Stimulated activated CD8-positive, alpha-beta memory T cell treated with anti-CD3 and anti-CD28 coated beads, Interleukin-7, amount 100 ng/mL, for 1 hour (primary cell): Measurements from ENCODE around the gene SAFB2.
"Not testable (repeated sequence)": the region's sequence is repeated elsewhere in the genome, so short reads cannot be mapped to it uniquely, and the experiment has no call there.

Source experiments
- DNase-seq, 2 donors: peaks; one replicate each; pipeline ENCODE4 v3.0.0-alpha.2; 2020; ENCODE audit warnings: low read depth in 2 of 2

SAFB2 gene

DNA sequence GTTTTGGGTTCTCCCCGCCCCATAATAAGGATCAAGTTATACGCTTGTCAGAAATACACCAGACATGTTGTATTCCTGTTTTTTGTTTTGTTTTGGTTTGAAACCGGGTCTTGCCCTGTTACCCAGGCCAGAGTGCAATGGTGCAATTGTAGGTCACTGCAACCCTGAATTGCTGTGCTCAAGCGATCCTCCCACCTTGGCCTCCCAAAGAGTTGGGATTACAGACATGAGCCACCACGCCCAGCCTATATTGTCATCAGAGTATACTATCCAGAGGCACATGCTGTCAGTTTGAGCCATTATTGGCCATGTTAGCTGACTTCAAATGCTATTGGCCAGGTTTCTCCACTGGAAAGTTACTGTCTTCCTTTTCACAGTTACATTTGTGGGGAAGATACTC, 10.1 kb upstream of the SAFB2 start:
- DNase-seq: no peak

DNA sequence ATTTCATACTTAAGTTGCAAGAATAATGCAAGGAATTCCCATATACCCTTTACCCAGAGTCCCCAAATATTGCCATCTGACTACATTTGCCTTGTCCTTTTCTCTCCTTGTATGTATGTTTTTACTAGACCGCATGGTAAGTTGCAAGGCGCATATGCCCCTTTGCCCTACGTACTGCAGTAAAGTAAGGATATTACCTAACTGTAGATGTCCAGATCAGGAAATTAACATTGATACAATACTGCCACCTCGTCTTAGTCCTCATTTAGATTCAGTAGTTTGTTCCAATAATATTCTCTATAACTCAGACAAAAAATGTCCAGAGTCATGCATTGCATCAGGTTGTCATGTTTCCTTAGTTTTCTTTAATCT, 9.7 kb upstream of the SAFB2 start:
- DNase-seq: no peak

DNA sequence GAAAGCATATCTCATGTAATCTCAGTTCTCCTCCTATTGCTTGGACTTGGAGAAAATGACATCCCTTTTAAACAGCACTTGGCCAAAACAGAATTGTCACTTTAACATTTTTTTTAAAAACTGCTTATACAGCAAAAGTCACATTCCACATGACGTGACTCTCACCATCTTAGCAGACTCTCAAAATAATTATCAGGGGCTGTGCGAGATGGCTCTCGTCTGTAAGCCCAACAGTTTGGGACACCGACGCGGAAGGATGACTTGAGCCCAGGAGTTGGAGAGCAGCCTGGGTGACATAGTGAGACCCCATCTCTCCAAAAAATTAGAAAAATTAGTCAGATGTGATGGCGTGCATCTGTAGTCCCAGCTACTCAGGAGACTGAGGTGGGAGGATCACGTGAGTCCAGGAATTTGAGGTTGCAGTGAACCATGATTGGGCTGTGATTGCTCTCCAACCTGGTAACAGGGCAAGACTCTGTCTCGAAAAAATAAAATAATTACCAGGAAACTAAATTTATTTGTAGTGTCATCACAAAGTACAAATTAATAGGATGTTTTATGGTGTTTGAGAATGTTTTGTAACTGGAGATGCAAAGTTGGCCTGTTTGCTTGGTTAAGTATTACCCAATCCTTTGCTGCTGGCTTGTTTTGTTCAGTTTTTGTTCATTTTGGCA, 9.1 kb upstream of the SAFB2 start:
- DNase-seq: no peak

DNA sequence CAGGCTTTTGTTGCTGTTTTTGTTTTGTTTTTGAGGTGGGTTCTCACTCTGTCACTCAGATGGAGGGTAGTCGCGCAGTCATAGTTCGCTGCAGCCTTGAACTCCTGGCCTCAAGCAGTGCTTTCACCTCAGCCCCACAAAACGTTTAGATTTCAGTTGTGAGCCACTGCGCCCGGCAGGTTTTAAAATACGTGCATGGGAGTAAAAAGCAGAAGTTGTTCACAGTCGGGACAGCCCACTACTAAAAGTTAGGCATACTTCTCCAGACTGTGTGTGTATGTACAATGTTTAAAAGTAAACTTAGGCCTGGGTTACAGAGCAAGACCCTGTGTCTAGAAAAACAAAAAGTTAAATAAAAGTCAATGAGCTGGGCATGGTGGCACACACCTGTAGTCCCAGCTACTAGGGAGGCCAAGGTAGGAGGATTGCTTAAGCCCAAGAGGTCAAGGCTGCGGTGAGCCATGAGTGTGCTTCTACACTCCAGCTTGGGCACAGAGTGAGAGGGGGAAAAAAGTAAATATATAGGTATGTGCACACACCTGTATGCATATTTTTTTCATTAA, 6.4 kb upstream of the SAFB2 start:
- no peak for DNase-seq

DNA sequence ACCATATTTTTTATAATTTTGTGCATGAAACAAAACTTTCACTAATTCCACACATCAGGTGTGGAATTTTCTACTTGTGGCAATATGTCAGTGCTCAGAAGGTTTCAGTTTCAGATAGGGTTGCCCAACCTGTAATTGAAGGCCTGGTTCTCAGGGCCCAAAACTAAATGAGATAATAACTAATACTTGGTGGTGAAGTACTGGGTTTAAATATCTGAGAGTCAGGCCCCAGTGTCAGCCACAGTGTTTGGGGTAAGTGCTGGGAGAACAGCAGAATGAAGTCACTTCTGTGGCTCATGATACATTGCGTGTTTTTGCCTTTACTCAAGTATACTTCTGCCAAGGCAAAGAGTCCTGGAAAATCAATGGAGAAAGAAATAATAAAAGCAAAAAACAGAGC, 5.9 kb upstream of the SAFB2 start:
- DNase-seq: no peak

DNA sequence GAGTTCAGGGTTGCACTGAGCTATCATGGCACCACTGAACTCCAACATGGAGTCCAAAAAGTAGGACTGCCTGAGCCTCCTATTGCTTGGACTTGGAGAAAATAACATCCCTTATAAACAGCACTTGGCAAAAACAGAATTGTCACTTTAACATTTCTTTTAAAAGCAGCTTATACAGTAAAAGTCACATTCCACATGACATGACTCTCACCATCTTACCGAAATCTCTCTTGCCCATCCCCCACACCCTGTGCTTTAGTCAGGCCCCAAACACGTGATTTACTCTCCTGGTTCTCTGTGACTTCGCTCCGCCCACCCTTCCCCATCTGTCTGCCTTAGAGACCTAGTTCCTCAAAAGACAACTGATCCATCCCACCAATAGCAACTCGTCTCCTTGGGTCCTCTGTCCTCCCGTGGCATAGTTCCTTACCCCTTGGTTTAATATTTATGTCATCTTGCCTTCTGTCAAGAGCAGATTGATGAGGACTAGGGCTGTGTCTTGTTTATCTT, 4.9 kb upstream of the SAFB2 start:
- no peak for DNase-seq

DNA sequence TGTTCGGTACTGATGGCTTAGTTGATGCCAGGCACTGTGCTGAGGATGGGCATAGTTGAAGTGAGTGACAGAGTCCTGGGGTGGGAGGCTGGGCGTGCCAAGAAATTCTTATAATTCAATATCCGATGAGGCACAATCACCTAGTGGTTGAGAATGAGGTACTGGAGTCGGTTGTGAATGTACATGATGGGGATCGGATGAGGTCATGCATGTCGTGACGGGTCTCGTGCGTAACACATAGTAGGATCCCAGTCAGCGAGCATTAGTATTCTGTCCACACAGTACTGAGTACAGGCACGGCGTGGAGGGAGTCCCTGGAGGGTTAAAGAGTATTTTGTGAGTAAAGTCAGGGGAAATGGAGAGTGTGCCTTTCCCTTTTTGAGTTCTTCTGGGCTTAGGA, 3.1 kb upstream of the SAFB2 start:
- no peak for DNase-seq

DNA sequence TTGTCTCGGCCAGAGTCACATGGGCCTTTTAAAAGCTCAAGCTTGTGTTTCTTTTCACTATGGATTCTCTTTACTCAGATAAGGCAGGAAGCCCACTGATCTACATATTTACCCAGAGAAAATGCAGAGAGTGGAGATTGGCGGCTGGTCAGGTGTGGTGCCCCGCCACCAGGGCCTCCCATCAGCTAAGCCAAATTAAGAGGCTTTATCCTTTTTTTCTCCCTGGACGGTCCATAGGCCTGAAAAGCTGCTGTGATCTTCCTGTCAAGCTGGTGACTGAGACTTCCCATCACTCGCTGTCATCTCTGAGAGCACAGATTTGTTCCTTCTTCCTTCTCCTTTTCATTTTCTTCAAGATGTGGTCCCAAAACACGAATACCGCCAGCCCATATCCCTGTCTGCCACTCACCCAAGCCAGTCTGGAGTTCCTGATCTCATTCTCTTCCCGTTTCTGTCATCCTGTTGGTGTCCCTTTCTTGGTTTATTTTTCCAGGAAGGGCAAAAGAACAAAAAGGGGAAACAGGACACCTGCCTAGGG, 2.2 kb upstream of the SAFB2 start:
- no peak for DNase-seq

DNA sequence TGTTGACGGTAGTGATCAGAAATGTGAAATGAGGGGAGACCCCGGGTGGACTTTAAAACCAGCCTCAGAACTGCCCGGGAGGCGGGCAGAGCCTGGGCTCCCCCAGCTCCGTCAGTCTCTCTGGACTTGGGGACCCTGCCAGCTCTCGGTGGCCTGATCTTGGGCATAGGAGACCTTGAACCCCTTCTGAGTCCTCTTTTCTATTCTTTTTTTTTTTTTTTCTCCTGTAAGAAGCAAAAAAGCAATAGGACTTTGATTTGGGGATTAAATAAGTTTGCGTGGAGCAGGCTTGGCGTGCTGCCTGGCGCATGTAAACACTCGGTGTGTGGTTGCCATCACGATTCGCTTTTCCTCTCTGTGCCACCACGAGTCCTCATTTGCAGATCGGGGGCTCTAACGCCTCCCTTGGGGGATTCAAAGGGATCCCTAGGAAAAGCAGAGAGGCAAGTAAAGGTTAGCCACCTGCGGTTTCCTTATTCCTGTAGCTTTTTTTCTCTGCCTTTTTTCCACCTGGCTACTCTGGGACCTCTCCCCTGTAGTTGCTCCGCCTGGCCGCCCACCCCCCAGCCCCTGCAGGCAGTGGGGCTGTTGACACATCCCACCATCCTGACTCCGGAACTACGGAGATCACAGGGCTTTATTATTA, 1.6 kb upstream of the SAFB2 start:
- no peak for DNase-seq

DNA sequence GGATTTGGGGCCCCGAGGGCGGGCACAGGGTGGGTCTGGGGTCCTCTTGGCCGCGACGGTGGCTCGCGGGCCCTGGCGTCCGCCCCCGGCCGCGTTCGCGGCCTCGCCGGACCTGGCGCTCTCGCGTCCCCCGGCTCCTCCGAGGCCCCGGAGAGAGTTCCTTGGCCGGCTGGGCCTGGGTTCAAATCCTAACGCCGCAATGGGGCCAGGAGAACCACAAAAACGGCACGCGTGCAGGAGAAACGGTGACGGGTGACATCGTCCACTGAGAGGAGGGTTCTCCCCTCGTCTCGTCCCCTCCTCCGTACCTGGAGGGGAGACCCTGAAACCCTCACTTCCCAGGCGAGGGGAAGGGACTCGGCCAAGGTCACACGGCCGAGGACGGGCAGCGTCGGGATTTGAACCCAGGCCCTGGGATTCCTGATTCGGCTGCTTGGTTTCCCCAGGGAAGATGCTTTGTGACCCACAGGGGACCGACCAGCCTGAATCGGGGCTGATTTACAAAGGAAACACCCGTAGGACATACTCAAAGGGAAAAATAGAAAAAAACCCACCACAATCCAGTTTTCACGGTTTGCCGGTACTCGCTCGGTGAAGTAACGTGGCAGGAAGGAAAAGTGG, 931 bp upstream of the SAFB2 start:
- no peak for DNase-seq

DNA sequence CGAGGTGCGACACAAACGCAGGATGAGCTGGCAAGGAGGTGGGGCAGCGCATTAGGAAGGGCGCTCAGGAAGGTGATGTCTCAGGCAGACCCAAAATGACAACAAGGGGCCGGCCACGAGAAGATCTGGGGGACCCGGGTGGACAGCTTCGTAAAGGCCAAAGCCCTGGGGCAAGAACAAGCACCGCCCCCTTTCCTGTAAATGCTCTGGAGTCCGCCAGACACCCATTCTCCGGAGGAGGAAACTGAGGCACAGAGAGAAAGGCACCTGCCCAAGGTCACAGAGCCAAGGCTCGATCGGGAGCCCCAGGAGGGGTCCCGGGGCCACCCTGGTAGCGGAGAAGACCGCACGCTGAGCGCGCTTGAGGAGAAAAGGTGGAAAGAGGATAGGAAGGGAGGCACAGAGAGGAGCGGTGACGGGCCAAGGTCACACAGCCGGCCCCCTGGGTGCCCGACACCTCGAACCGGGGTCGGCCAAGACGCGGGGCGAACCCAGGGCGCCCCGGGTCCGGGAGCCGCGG, 571 bp downstream of the SAFB2 start:
- DNase-seq: no peak

DNA sequence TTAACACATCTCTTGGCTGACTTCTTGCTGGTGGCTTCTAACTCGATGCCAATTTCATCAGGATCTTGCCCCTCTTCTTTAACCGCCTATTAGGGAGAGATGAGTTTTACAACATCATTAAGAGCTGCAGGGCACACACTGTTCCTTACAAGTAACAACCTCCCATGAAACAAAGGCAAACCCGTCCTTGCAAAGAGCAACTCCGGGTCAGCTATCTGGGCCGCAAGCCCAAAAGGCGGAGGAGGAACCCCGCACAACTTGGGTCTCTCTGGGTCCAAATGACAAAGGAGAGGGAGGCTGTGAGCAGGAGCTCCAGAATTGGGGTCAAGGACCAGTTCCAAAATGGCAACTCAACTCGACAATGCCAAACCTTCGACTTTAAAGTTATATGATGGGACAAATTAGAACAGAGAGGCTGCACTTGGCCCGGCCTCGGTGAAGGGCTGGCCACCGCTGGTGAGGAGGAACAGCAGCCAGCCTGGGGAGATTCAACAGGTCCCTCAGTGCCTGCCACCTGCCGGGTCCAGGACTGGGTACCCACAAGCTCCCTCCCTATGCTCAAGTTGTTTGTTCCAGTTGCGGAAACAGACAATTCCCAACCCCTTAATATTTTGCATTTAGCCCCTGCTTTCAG, 1.1 kb downstream of the SAFB2 start:
- DNase-seq: no peak

DNA sequence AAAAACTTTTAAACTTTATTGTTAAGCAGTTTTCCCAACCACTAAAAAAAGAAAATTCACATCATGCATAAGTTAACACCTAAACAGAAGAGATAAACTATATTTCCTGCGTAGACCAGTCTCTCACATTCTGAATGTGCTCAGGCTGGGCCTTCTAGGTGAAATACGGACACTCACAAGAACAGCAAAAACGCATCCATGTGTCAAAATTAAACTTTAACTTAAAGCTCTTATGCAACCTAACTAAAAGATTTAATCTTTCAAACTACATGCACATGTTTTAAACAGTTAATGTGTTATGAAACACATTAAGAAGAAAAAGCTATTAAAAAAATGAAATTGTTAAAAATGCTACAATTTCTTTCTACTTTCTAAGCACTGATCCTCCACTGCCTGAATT, 2.6 kb downstream of the SAFB2 start:
- no peak for DNase-seq

DNA sequence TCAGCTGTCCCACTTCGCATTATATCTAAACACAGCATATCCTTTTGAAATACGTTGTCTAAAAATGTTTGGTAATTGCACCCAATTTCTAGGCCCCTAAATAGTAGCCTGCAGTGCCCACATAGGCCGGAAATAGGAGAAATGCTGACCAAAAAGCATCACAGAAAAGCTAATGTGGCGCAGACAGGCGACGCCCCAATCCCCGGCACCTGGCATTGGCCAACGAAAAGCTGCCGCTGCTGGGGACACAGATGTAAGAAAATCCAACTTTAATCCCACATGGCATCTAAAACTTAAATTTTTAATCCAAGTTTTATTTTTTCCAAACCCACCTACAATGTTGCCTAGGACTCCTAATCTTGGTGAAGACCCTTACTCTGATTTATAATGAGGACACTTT, 4.0 kb downstream of the SAFB2 start:
- DNase-seq: no peak

DNA sequence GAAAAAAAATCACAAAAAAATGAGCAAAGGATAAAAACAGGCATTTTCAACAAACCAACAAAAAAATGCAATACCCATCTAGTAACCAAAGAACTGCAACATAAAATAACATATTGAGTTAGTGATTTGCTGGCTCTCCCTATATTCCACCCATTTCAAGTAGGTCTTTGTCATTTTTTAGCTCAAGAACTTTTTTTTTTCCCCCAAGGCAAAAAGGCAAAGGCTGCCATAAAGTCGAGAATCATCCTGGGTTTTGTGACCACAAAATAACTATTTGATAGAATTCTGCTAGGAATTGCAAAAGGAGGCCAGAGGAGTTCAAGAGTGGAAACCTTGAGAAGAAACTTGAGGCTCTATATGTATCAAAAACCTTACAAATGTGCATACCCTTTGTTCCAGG, 5.5 kb downstream of the SAFB2 start:
- DNase-seq: no peak

DNA sequence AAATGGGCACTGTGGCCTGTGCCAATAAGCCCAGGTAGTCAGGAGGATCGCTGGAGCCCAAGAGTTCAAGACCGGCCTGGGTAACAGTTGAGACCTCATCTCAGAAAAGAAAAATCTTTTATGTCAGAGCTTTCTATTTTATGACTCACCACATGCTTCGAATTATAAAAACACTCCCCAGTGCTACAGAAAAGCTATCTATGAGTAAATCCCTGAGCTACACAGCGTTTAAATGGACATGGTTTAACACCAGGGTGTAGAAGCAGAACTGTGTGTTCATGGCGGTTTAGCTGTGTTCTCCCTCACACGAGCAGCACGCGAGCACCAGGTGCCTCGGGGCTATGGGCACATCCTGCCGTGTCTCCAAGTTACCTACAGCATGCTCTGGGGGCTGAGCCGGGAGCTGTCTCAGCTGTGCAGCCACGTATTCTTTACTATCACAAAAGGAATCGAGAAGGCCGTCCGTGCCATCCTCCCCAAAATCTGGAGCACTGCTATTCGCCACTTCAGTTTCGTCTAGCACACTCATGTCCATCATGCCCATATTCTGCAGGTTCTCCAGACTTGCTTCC, 6.7 kb downstream of the SAFB2 start:
- DNase-seq: no peak

DNA sequence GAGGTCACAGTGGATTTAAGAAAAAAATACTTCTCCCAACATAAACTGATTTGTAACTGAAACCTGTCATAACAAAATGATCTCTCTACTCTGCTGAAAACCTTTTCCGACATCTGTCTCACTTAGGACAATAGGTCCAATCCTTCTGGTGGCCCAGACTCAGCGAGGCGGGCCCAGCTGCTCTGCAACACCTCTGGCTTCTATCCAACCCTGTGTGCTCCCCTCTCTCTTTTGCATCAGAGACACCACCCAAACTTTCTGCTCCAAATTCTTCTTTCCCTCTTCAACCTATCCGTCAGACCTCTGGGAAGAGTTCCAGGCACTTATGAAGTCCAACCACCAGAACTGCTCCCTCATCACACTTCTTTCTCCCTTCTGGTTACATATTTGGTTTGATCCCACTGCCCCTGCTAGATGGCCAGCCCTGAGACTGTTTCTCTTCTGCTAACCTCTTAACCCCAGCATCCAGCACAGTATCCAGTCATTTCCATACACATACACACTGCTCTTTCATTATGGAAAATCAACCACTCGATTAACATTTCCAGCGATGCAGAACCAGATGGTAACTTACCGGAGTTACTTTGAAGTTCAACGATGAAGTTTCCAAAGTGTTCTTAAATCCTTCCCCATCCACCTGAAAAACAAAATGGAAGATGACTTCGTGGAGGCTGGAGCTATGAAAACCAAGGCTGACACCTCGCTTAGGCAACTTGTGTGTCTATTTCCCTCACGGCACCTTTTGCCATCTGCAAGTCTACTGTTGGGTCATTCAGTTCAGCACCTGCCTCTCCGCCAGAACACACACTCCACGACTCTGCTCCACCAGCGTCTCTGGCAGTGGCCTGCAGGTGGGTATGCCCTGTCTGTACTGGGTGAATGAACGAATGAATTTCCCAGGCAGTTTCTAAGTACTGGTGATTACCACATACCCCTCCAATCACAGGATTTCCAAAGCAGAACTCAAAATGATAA, 9.4 kb downstream of the SAFB2 start:
- DNase-seq: no peak

DNA sequence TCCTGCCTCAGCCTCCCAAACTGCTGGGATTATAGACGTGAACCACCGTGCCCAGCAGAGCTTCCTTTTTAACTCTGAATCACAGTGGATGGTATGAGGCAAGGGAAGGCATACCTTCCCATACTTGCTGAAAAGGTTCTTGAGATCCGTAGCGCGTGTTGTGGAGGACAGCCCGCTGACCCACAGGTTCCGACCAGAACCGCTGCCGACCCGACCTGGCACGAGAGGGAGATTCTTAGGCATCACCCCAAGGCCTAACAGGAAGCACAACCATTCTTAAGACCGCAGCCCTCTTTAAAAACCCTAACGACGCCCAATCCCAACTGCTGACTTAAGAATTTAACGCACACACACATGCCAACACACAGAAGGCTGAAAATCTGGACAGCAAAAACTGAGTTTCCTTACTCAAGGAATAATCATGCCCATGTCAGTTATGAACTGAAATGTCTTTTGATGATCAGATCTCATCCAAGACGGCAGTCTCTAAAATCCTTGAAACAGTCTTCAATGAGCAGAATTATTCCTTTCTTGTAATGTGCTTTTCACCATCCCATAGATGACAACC, 12.6 kb downstream of the SAFB2 start:
- DNase-seq: no peak

DNA sequence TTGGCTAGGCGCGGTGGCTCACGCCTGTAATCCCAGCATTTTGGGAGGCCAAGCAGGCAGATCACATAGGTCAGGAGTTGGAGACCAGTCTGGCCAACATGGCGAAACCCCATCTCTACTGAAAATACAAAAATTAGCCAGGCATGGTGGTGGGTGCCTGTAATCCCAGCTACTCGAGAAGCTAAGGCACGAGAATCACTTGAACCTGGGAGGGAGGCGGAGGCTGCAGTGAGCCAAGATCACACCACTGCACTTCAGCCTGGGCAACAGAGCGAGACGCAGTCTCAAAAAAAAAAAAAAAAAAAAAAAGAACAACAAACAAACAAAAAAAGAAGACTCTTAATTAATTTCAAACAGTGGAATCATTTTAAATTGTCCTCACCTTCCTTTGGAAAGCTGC, 13.8 kb downstream of the SAFB2 start:
- not testable (repeated sequence) for DNase-seq

DNA sequence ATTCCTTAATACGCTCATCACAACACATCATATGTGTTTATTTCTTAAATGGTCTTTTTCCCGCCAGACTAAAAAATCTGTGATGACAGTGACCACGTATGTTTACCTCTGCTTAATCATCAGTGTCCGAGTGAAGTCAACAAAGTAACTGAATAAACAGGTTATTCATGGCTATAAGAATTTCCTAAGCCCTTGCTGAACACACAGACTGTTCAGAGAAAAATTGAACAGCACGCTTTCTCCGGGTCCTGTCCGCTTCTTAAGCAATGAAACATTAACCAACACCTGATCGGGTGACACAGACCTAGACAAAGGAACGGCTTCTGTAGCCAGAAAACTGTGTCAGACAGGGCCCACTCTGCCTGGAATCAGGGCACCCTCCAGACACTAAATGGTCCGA, 14.3 kb downstream of the SAFB2 start:
- no peak for DNase-seq
